ENCODE measurements around the gene L3MBTL1.

DNA sequence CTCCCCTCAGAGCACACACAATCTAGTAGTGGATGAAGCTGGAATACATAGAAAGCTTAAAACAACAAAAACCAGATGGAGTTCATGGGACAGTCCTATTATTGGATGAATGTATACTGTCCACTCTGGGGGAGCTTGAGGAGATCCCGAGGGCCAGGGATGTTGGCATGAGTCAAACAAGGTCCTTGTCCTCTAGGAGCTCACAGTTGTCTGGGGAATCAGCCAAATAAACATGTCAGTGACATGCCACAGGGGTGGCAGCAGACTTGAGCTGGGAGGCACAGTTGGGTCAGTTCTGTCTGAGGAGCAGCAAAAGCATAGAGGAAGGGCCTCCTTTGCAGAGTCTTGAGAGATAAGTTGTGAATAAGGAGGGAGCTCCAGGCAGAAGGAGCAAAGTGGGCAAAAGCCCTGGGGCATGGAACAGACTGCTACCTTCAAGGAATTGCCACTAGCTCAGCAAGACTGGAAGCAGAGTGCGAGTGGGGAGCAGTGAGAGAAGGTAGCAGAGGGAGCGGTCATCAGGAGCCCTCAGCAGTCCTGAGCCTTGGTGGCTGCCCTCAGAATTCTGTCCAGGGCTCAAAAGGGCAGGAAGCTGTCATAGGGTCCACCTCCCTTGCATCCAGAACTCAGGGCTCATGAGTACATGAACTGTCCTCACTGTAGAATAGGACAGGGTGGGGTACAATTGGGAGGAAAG is 22.1 kb downstream of the L3MBTL1 start:
- TF ChIP-seq, protein P1, sequence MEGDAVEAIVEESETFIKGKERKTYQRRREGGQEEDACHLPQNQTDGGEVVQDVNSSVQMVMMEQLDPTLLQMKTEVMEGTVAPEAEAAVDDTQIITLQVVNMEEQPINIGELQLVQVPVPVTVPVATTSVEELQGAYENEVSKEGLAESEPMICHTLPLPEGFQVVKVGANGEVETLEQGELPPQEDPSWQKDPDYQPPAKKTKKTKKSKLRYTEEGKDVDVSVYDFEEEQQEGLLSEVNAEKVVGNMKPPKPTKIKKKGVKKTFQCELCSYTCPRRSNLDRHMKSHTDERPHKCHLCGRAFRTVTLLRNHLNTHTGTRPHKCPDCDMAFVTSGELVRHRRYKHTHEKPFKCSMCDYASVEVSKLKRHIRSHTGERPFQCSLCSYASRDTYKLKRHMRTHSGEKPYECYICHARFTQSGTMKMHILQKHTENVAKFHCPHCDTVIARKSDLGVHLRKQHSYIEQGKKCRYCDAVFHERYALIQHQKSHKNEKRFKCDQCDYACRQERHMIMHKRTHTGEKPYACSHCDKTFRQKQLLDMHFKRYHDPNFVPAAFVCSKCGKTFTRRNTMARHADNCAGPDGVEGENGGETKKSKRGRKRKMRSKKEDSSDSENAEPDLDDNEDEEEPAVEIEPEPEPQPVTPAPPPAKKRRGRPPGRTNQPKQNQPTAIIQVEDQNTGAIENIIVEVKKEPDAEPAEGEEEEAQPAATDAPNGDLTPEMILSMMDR (IDR thresholded peaks at IDR 0.05), result no peak
- no peak for TF ChIP-seq POLR2A (IDR thresholded peaks at IDR 0.05)

Measured in right lobe of liver (tissue), 4 donors.